HEK293 (cell line): Measurements from ENCODE around the gene SLC33A1.

Experiments
- HOXD13 ChIP-seq: sonication (generic); formaldehyde crosslinking; IDR thresholded peaks from 2 replicates; pipeline ENCODE4 v1.8.0; 2022; ENCODE audit warnings: missing genetic modification reagents, borderline replicate concordance
- KLF1 ChIP-seq: fragments of 450-650 bp; formaldehyde crosslinking; IDR thresholded peaks from 2 replicates; pipeline ENCODE4 v1.5.1; 2016; ENCODE audit warnings: missing biosample characterization, missing genetic modification characterization
- KLF8 ChIP-seq: fragments of 450-650 bp; formaldehyde crosslinking; IDR thresholded peaks from 2 replicates; pipeline ENCODE4 v1.5.1; 2016; ENCODE audit warnings: missing biosample characterization, missing genetic modification characterization
- OSR2 ChIP-seq: fragments of 450-650 bp; formaldehyde crosslinking; IDR thresholded peaks from 2 replicates; pipeline ENCODE4 v1.5.1; 2016; ENCODE audit warnings: missing biosample characterization, missing genetic modification characterization
- OVOL3 ChIP-seq: fragments of 450-650 bp; formaldehyde crosslinking; IDR thresholded peaks from 2 replicates; pipeline ENCODE4 v1.5.1; 2016; ENCODE audit warnings: missing biosample characterization, missing genetic modification characterization
- REST ChIP-seq: fragments of 450-650 bp; formaldehyde crosslinking; IDR thresholded peaks from 2 replicates; pipeline ENCODE4 v1.5.1; 2016; ENCODE audit warnings: missing biosample characterization, missing genetic modification characterization
- SP2 ChIP-seq: fragments of 450-650 bp; formaldehyde crosslinking; IDR thresholded peaks from 2 replicates; pipeline ENCODE4 v1.5.1; 2016; ENCODE audit warnings: missing biosample characterization, missing genetic modification characterization
- ZFP3 ChIP-seq: fragments of 450-650 bp; formaldehyde crosslinking; IDR thresholded peaks from 2 replicates; pipeline ENCODE4 v1.5.1; 2016; ENCODE audit warnings: low read depth, missing biosample characterization, missing genetic modification characterization
- ZNF112 ChIP-seq: fragments of 450-650 bp; formaldehyde crosslinking; IDR thresholded peaks from 2 replicates; pipeline ENCODE4 v1.5.0; 2017; ENCODE audit warnings: missing biosample characterization, missing genetic modification characterization
- ZNF19 ChIP-seq: fragments of 450-650 bp; formaldehyde crosslinking; IDR thresholded peaks from 2 replicates; pipeline ENCODE4; 2016; ENCODE audit warnings: missing biosample characterization, missing genetic modification characterization, low read depth
- ZNF211 ChIP-seq: fragments of 450-650 bp; formaldehyde crosslinking; IDR thresholded peaks from 2 replicates; pipeline ENCODE4 v1.5.1; 2016; ENCODE audit warnings: low read depth, missing biosample characterization, missing genetic modification characterization
- ZNF239 ChIP-seq: fragments of 450-650 bp; formaldehyde crosslinking; IDR thresholded peaks from 2 replicates; pipeline ENCODE4 v1.5.1; 2016; ENCODE audit warnings: missing biosample characterization, missing genetic modification characterization
- ZNF26 ChIP-seq: fragments of 450-650 bp; formaldehyde crosslinking; IDR thresholded peaks from 2 replicates; pipeline ENCODE4 v1.5.1; 2016; ENCODE audit warnings: missing biosample characterization, missing genetic modification characterization
- ZNF266 ChIP-seq: fragments of 450-650 bp; formaldehyde crosslinking; IDR thresholded peaks from 2 replicates; pipeline ENCODE4 v1.5.1; 2016; ENCODE audit warnings: missing biosample characterization, missing genetic modification characterization, low read depth
- ZNF423 ChIP-seq: fragments of 450-650 bp; formaldehyde crosslinking; IDR thresholded peaks from 2 replicates; pipeline ENCODE4 v1.5.1; 2016; ENCODE audit warnings: missing biosample characterization, missing genetic modification characterization
- ZNF513 ChIP-seq: fragments of 450-650 bp; IDR thresholded peaks from 2 replicates; pipeline ENCODE4 v1.5.1; 2018; ENCODE audit warnings: missing biosample characterization, missing genetic modification characterization
- ZNF514 ChIP-seq: fragments of 450-650 bp; formaldehyde crosslinking; IDR thresholded peaks from 2 replicates; pipeline ENCODE4 v1.5.1; 2016; ENCODE audit warnings: missing biosample characterization, missing genetic modification characterization
- ZNF549 ChIP-seq: fragments of 450-650 bp; IDR thresholded peaks from 2 replicates; pipeline ENCODE4 v1.5.1; 2018; ENCODE audit warnings: missing biosample characterization, missing genetic modification characterization, mild to moderate bottlenecking, inconsistent platforms, moderate library complexity
- ZNF571 ChIP-seq: fragments of 450-650 bp; formaldehyde crosslinking; IDR thresholded peaks from 2 replicates; pipeline ENCODE4 v1.5.0; 2017; ENCODE audit warnings: missing biosample characterization, missing genetic modification characterization
- ZNF610 ChIP-seq: fragments of 450-650 bp; formaldehyde crosslinking; IDR thresholded peaks from 2 replicates; pipeline ENCODE4 v1.5.1; 2016; ENCODE audit warnings: missing biosample characterization, missing genetic modification characterization, borderline replicate concordance
- ZNF670 ChIP-seq: fragments of 450-650 bp; formaldehyde crosslinking; IDR thresholded peaks from 2 replicates; pipeline ENCODE4 v1.5.1; 2016; ENCODE audit warnings: missing biosample characterization, missing genetic modification characterization, low read depth
- ZNF677 ChIP-seq: fragments of 450-650 bp; IDR thresholded peaks from 2 replicates; pipeline ENCODE4 v1.5.0; 2018; ENCODE audit warnings: missing biosample characterization, mild to moderate bottlenecking, missing genetic modification characterization, moderate library complexity
- ZNF704 ChIP-seq: fragments of 450-650 bp; formaldehyde crosslinking; IDR thresholded peaks from 2 replicates; pipeline ENCODE4 v1.5.1; 2016; ENCODE audit warnings: missing biosample characterization, missing genetic modification characterization
- TF ChIP-seq, protein P1 (sequence below): fragments of 450-650 bp; formaldehyde crosslinking; IDR thresholded peaks from 2 replicates; pipeline ENCODE4 v1.5.1; 2016; ENCODE audit warnings: missing biosample characterization, missing genetic modification characterization
- TF ChIP-seq, protein P2 (sequence below): fragments of 450-650 bp; formaldehyde crosslinking; IDR thresholded peaks from 2 replicates; pipeline ENCODE4 v1.5.1; 2016; ENCODE audit warnings: missing biosample characterization, missing genetic modification characterization
- TF ChIP-seq, protein P3 (sequence below): fragments of 450-650 bp; formaldehyde crosslinking; IDR thresholded peaks from 2 replicates; pipeline ENCODE4 v1.5.0; 2017; ENCODE audit warnings: missing biosample characterization, missing genetic modification characterization, borderline replicate concordance

SLC33A1 gene

GRCh38 chr3:155854141-155854940 lies at the start of gene SLC33A1 (continued):
- no peak for TF ChIP-seq ZNF704 (tag by site-specific recombination)
- no peak for TF ChIP-seq ZNF211 (tag by site-specific recombination)
- TF ChIP-seq ZNF513 (tag by site-specific recombination) = no peak
- TF ChIP-seq ZNF266 (tag by site-specific recombination) = no peak
- TF ChIP-seq ZNF571 = no peak
- TF ChIP-seq, protein P1, sequence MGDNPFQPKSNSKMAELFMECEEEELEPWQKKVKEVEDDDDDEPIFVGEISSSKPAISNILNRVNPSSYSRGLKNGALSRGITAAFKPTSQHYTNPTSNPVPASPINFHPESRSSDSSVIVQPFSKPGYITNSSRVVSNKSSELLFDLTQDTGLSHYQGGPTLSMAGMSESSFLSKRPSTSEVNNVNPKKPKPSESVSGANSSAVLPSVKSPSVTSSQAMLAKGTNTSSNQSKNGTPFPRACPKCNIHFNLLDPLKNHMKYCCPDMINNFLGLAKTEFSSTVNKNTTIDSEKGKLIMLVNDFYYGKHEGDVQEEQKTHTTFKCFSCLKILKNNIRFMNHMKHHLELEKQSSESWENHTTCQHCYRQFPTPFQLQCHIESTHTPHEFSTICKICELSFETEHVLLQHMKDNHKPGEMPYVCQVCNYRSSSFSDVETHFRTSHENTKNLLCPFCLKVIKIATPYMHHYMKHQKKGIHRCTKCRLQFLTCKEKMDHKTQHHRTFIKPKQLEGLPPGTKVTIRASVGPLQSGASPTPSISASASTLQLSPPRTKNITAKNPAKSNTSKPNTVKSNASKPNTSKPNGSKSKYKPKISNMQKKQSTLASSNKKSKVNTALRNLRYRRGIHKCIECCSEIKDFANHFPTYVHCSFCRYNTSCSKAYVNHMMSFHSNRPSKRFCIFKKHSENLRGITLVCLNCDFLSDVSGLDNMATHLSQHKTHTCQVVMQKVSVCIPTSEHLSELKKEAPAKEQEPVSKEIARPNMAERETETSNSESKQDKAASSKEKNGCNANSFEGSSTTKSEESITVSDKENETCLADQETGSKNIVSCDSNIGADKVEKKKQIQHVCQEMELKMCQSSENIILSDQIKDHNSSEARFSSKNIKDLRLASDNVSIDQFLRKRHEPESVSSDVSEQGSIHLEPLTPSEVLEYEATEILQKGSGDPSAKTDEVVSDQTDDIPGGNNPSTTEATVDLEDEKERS (tag by site-specific recombination) = no peak
- TF ChIP-seq ZNF19 = no peak
- no peak for TF ChIP-seq ZNF549 (tag by site-specific recombination)
- TF ChIP-seq KLF8 (tag by site-specific recombination) = peak; percentile 97
- no peak for TF ChIP-seq ZNF423 (tag by site-specific recombination)
- no peak for TF ChIP-seq ZNF239 (tag by site-specific recombination)
- TF ChIP-seq OVOL3 (tag by site-specific recombination) = peak; percentile 58; the same call in 1 of the 2 replicates
- TF ChIP-seq OSR2 (tag by site-specific recombination) = no peak
- TF ChIP-seq, protein P2, sequence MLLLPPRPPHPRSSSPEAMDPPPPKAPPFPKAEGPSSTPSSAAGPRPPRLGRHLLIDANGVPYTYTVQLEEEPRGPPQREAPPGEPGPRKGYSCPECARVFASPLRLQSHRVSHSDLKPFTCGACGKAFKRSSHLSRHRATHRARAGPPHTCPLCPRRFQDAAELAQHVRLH (tag by site-specific recombination) = peak; percentile 80
- TF ChIP-seq ZNF670 (tag by site-specific recombination) = no peak
- no peak for TF ChIP-seq ZNF112 (tag by site-specific recombination)
- TF ChIP-seq, protein P3, sequence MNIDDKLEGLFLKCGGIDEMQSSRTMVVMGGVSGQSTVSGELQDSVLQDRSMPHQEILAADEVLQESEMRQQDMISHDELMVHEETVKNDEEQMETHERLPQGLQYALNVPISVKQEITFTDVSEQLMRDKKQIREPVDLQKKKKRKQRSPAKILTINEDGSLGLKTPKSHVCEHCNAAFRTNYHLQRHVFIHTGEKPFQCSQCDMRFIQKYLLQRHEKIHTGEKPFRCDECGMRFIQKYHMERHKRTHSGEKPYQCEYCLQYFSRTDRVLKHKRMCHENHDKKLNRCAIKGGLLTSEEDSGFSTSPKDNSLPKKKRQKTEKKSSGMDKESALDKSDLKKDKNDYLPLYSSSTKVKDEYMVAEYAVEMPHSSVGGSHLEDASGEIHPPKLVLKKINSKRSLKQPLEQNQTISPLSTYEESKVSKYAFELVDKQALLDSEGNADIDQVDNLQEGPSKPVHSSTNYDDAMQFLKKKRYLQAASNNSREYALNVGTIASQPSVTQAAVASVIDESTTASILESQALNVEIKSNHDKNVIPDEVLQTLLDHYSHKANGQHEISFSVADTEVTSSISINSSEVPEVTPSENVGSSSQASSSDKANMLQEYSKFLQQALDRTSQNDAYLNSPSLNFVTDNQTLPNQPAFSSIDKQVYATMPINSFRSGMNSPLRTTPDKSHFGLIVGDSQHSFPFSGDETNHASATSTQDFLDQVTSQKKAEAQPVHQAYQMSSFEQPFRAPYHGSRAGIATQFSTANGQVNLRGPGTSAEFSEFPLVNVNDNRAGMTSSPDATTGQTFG (tag by site-specific recombination) = no peak
- TF ChIP-seq SP2 = peak; percentile 94
- no peak for TF ChIP-seq ZNF26 (tag by site-specific recombination)
- peak; percentile 52; the same call in 1 of the 2 replicates for TF ChIP-seq REST (tag by site-specific recombination)
- peak; percentile 76 for TF ChIP-seq KLF1
- 0 out of 2 replicates have a peak, but pooled peaks have one; percentile 47 for TF ChIP-seq ZNF610 (tag by site-specific recombination)
- no peak for TF ChIP-seq ZFP3
- TF ChIP-seq ZNF677 (tag by site-specific recombination) = no peak
- TF ChIP-seq HOXD13 (CRISPR knock-in tag) = no peak
- TF ChIP-seq ZNF514 (tag by site-specific recombination) = no peak
